Right ventricle myocardium inferior (tissue), 1 donor: ENCODE data around the gene ZNF766. TPM values are rescaled to one million over a fixed set of nuclear protein-coding genes. Genes with fewer than 3 reads are reported as not detected.
A peak's percentile ranks its signal among the peaks of the same experiment; 100 is the strongest.
"Not testable (repeated sequence)": the region's sequence is repeated elsewhere in the genome, so short reads cannot be mapped to it uniquely, and the experiment has no call there.

Experiments used
- ATAC-seq: fragments of 200-7000 bp; cut with Tn5 transposase; one replicate; pipeline ENCODE4 v1.9.1; 2020; ENCODE audit warnings: mild to moderate bottlenecking, moderate library complexity
- DNase-seq: peaks from one replicate; pipeline ENCODE4 v3.0.0; 2021; ENCODE audit errors: missing footprints
- intact Hi-C: fragments of 100-400 bp; cut with DNase I; formaldehyde crosslinking; loops from one replicate; pipeline ENCODE4 v1.11.0; 2022
- long read RNA-seq: library from polyadenylated mRNA; unstranded; transcript quantifications from one replicate; pipeline ENCODE4 v2.0.0, GENCODE V29; 2021
- total RNA-seq: library from RNA; stranded (reverse); fragmentation: NEBNext Ultra II Directional; extraction: Animal tissue kit (Norgen Biotek cat#: 25700); gene quantifications from one replicate; pipeline ENCODE4 v1.2.1, GENCODE V29; 2021
- donor health status: DM: no; HTN: yes; CAD: no; lungs with severe emphysema.

The ZNF766 gene
- 9.7 TPM for total RNA-seq
- long read RNA-seq, full-length matches to known transcripts: 9 of 10 reads
- long read RNA-seq, partial matches to known transcripts: 1 of 10 reads
- long read RNA-seq, other reads (novel, unspliced or antisense): 0 of 10 reads

DNA sequence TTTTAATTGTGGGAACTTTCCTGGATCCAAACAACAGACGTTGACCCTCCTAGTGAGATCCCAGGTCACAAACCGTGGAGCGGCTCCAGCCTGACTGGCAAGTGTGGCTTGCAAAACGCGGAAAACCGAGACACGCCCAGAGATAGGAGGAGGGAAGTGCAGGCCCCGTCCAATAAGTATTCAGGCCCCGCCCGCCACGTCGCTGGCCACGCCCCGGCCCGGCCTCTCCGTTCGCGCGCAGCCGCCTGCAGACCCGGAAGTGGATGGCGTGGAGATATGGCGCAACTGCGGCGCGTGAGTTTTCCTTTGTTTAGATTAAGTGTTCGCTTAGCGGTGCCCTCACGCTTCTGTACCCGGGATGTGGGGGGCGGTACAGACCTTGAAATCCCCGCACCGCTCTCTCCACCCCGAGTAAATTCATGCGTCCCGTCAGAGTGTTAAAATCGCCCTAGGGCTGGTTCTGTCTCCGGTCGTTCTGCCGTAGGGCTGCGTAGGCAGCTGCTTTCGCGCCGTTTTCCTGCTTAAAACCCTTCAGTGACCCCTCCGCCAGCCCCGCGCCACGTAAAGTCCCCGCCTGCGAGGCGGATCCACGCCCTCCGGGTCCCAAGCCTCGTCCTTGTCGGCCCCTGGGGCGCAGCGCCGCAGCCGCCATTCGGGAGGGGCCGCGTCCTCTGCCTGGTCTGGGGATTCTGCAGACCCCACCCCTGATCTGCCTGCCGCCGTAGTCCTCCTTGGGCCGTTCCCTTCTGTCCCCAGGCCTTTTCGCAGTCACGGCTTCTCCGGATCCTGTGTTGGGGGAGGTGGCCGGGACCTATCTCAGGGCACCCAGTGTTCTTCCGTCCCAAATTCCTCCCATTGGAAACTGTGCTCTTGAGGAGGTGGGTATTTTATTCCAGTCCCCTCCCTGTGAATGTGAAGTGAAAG lies at the start of gene ZNF766:
Gene ZNF766 (plus strand): TSS at position 250 of the 924 bp plus-strand sequence. CDS start 27 bp downstream, at position 277.
- intact Hi-C loops: loop anchor here (1.0 kb wide), 1 partner anchor 27 kb away; no protein-coding TSS in a partner anchor
- ATAC-seq (peak; percentile 100), DNase-seq (peak; percentile 99)

DNA sequence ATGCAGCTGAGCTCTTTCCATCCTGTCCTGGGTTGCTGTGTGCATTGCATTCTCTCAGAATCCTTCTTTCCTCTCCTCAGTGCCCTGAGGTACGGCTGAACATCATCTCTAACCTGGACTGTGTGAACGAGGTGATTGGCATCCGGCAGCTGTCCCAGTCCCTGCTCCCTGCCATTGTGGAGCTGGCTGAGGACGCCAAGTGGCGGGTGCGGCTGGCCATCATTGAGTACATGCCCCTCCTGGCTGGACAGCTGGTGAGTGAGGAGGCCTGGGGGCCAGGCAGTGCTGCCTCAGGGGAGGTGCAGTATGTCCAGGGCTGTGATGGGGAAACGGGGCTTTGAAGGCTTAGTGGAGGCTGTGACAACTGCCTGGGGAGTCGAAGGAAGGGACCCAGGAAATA lies 49.8 kb upstream of the ZNF766 start:
- DNase-seq: no peak
- ATAC-seq: no peak
- intact Hi-C loops: no loop called here

DNA sequence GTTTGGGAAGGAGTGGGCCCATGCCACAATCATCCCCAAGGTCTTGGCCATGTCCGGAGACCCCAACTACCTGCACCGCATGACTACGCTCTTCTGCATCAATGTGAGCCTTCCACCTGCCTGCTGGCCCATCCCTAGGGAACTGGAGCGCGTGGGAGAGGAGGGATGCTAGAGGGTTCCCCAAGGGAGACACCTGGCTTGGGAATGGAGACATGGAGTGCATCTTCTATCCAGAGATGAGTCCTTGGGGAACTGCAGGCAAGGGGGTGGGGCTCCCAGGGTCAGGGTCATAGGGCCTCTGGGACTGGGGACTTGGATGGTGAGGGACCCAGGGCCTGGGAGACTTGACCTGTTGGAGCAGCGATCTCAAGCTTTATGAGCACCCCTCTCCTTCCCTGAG lies 48.4 kb upstream of the ZNF766 start:
- no peak for DNase-seq
- no peak for ATAC-seq
- intact Hi-C loops: no loop called here

DNA sequence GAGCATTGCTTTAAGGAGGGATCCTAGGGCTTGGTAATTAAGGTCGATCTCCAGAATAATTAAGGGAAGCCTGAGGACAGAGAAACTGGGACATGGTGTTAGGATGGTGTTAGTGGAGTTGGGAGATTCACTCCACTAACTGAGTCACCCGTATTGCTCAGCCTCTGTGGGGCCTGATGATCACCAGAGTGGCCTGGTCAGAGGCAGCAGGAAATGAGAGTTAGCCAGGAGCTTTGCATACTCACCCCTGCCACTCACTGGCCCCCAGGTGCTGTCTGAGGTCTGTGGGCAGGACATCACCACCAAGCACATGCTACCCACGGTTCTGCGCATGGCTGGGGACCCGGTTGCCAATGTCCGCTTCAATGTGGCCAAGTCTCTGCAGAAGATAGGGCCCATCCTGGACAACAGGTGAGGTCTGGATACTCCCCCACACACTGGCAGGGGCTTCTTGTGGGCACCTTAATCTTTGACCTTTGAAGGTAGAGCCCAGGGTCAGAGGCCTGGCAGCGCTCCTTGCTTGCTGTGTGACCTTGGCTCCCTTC lies 47.5 kb upstream of the ZNF766 start:
- no peak for DNase-seq
- intact Hi-C loops: no loop called here
- no peak for ATAC-seq

DNA sequence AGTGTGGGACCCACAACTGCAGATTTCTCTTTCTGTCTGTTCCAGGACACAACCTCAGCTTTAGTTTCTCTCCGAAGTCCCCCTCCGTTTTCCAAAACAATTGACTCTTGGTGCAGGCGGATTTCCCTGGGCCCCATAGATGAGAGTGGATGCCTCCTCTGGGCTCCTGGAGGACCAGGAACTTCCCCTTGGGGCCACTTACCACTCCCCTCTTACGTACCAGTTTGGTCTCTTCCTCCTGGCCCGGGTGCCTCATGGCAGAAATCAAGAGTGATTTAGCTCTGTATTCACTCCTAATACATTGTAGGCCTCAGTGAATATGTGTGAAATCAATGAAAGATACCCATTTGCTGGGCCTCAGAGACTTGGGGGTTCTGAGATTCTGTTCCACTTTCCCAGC lies 45.2 kb upstream of the ZNF766 start:
- no peak for DNase-seq
- no peak for ATAC-seq
- intact Hi-C loops: no loop called here

DNA sequence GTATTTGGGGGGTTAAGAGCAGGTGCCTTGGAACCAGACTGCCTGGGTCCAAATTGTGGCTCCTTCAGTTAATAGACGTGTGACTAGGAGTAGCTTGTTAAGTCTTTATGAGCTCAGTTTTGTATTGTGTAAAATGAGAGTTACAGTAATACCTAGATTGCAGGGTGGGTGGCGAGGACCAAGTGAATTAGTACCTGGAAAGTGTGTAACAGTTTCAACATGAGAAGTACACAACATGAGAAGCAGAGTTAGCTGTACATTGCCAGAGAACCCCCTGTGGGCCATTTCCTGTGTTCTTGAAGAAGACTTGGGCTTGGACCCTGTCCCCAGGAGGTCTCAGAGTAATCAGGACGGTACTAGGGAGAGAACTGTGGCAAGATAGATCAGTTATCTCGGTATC lies 42.7 kb upstream of the ZNF766 start:
- DNase-seq (no peak), ATAC-seq (no peak)
- intact Hi-C loops: no loop called here

DNA sequence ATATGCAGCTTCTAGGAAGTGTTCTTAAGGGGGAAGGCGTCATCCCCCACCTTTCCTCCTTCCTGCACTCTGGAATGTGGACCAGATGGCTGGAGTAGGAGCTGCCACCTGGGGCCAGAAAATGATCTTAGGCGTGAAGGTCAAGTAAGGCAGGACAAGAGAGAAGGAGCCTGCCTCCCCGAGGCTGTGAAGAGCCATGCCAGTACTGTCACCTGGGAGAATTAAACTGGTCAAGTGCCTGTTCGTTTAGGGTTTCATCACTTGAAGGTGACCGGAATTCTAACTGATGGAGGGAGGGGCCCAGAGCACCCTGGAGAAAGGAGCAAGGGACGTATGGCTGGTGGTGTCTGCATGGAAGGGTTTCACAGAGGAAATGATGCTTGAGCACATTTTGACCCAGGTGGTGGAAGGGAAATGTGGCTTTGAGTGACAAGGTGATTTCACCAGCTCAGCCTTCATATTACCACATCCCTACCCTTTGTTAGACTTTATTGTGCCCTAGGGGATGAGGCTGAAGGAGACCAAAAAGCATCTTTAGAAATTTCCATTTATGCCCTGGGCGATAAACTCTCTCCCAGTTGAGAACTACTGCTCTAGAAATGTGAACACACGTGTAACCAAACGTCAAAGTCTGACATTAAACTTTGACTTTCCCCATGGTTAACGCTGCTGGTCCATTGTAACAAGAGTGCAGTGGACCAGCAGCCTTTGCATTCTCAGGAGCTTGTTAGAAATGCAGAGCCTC lies 42.0 kb upstream of the ZNF766 start:
- intact Hi-C loops: no loop called here
- ATAC-seq (no peak), DNase-seq (no peak)

DNA sequence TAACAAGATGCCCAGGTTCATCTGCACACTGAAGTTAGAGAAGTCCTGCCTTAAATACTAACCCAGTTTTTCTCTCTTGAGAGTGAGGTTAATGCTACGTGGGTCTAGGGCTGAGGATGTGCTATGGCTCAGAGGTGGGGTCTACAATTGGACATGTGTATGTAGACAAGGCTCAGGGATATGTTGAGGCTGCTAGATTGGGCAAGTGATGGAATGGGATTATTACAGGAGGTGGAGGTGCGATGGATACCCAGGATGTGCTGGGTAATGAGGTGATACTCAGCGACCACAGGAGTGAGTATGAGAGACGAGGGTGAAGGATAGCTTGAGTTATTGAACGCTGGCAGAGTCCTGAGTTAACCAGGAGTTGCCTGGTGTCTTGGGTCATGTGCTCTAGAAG lies 41.4 kb upstream of the ZNF766 start:
- DNase-seq (no peak), ATAC-seq (no peak)
- intact Hi-C loops: no loop called here

DNA sequence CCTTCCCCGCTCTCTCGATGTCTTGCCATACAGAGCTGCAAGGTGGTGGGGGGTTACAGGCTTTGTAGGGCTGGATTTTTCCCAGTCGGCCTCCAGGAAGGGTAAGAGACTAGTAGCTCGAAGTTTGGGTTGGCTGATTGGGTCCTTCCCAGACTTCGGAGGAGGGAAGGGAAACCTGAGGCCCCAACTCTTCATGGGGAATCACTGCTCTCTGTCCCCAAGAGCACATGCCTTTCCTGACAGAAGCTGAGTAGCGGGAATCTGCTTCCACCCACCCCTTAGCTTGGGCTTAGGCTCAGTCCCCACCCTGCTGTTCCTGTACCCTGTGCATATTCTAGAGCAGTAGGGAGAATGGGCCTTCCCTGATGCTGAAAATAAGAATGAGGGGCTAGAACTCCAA lies 39.9 kb upstream of the ZNF766 start:
- ATAC-seq (no peak), DNase-seq (no peak)
- intact Hi-C loops: no loop called here

DNA sequence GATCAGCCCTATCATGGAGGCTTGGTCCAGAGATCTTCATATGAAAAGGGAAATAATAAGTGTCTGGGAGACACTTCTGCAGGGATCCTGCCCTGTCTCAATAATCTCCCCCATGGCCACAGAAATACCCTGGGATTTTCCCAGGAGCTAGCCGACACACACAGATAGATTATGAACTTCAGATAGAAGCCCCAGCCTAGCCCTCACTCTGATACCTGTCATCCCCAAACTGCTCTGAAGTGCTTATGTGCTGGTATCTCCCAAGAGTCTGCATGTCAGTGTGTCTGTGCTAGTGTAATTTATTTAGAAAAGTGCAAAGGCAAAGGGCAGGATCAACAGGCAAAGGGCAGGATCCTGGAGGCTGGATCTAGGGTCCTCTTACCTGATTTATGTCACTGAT lies 38.7 kb upstream of the ZNF766 start:
- intact Hi-C loops: loop anchor here (10.0 kb wide), 1 partner anchor 206 kb away; the partner anchor contains the start of gene ZNF614
- no peak for ATAC-seq
- no peak for DNase-seq

DNA sequence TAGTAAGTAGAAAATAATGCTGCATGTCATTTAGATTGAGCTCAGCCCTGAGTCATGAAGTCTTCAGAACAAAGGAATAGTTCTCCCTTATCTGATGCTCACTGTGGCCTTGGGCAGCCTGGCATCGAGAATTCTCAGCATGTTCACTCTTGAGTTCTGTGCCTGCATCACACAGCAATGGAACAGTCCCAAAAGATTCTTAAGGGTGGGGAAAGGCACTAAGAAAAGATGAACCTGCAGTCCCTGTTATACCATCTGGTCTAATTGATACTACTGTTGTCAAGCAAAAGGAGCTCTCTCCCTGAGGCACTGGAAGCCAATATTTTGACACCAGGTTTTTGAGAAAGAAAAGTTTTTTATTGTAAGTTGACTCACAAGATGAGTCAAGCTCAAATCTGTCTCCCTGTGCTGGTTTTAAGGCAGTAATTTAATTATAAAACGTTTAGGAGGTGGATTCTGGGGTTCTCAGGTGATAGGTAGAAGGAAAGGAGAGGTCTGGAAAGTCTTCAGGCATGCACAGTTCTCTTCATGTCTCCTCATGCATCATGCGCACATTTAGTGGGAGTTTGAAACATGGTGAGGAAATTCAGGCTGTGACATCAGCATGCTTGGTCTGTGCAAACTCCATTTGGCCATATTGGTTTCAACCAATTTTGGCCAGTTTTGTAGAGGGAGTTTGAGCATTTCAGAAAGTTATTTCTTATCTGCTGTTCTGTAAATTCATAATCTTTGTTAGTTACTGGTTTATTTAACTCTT lies 38.1 kb upstream of the ZNF766 start:
- DNase-seq (no peak), ATAC-seq (no peak)
- intact Hi-C loops: loop anchor here (10.0 kb wide), 1 partner anchor 207 kb away; the partner anchor contains the start of gene ZNF614

DNA sequence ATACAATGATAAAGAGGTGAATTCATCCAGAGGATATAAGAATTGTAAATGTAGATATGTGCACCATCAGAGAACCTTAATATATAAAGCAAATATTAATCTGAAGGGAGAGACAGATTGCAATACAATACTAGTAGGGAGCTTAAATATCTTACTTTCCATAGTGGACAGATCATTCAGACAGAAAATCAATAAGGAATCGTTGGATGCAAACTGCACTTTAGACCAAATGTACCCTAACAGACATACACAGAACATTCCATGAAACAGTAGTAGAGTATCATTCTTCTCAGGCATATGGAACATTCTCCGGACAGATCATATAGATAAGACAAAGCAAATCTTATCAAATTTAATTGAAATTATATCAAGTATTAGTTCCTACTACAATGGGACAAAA lies 35.0 kb upstream of the ZNF766 start:
- intact Hi-C loops: loop anchor here (10.0 kb wide), 1 partner anchor 210 kb away; the partner anchor contains the start of gene ZNF614
- ATAC-seq: no peak
- DNase-seq: no peak

DNA sequence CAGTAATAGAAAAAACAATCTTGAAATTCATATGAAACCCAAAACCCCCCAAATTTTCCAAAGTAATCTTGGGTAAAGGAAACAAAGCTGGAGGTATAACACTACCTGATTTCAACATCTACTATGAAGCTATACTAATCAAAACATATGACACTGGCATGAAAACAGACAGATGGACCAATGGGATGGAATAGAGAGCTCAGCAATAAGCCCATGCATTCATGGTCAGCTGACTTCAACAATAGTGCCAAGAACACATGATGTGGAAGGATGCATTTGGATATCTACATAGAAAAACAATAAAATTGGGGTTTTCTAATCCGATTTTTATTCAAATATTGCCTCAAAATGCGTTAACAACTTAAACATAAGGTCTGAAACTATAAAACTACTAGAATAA lies 32.2 kb upstream of the ZNF766 start:
- no peak for ATAC-seq
- intact Hi-C loops: loop anchor here (1.0 to 10.0 kb wide), 2 partner anchors 98 to 212 kb away; partner anchors contain the start of genes ZNF614 and ZNF616
- no peak for DNase-seq

DNA sequence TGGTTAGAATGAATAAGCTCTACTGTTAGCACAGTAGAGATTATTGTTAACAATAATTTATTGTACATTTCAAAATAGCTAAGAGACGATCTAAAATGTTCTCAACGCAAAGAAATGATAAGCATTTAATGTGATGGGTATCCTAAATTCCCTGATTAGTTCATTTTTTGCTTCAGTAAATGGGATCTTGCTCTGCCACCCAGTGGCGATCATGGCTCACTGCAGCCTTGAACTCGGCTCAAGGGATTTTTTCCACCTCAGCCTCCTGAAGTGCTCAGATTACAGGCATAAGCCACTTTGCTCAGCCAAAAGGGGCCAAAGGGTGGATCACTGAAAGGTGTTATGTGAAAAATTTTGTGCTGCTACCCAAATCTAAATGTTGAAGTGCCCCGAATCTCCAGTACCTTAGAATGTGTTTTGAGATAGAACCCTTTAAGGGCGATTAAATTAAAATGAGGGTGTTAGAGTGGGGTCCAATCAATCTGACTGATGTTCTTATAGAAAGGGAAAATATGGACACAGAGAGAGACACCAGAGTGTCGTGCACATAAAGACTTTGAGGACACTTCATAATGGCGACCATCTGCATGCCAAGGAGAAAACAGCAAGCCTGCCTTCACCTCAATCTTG lies 31.5 kb upstream of the ZNF766 start:
- ATAC-seq (no peak), DNase-seq (no peak)
- intact Hi-C loops: loop anchor here (1.0 to 10.0 kb wide), 2 partner anchors 99 to 213 kb away; partner anchors contain the start of genes ZNF614 and ZNF616

DNA sequence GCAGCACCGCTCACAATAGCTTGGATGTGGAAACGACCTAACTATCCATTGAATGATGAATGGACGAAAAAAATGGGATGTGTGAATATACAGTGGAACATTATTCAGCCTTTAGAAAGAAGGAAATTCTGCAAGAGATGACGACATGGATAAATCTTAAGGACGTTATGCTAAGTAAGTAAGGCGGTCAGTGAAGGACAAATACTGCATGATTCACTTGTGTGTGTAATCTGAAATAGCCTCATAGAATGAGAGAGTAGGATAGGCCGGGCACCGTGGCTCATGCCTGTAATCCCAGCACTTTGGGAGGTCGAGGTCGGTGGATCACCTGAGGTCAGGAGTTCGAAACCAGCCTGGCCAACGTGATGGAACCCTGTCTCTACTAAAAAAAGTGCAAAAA lies 25.4 kb upstream of the ZNF766 start:
- intact Hi-C loops: no loop called here

DNA sequence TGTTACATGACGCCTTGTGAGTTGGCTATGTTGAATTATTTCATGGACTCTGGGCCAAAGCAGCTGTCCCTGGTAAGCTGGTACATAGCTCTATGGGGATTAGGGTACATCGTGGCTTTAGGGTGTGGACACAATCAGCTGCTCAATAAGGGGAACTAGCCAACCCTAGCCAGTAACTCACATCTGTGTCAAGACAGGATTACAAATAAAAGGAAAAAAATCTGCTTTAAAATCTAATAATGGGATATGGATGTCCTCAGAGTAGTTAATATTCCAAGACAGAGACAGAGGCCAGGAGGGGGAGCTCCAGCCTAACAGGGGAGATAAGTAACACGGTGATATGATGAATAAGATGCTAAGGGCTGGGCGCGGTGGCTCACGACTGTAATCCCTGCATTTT lies 21.1 kb upstream of the ZNF766 start:
- DNase-seq (peak; percentile 74), ATAC-seq (peak; percentile 54)
- intact Hi-C loops: loop anchor here (2.0 kb wide), 1 partner anchor 501 kb away; no protein-coding TSS in a partner anchor

More for the DNA sequence above, 25.4 kb upstream of the ZNF766 start:
- no peak for ATAC-seq
- no peak for DNase-seq

DNA sequence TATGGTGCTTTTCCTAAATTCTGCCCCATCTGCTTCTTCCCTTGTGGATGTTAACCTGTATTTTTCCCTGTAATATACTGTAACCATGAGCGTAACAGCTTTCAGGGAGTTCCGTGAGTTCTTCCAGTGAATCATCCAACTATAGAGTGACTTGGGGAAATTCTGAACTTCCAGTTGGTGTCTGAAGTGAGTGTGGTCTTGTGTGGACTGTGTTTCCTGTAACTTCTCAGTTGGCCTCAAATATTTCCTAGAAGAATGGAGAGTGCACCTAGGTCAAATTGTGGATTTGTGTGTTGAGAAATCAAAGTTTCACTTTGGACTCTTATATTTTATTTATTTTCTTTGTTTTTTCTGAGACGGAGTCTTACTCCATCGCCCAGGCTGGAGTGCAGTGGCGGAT lies 11.0 kb upstream of the ZNF766 start:
- DNase-seq (no peak), ATAC-seq (no peak)
- intact Hi-C loops: no loop called here

DNA sequence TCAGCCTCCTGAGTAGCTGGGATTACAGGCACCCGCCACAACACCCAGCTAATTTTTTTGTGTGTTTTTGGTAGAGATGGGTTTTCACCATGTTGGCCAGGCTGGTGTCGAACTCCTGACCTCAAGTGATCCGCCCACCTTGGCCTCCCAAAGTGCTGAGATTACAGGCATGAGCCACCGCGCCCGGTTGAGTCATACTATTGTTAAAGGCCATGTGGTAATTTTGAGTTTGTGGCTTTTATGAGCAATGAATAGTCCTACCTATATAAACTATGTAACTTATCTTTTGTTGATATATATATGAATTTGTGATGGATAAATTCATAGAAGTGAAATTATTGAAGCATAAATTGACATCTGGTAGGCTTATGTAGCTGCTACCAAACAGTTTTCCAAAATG lies 3.8 kb upstream of the ZNF766 start:
- DNase-seq, ATAC-seq, intact Hi-C loops: not testable (repeated sequence)
